Effector memory CD4-positive, alpha-beta T cell (primary cell): ENCODE results near the gene ZRANB1.

Experiments used
- DNase-seq, 3 donors: peaks; one replicate each; pipeline ENCODE4 v3.0.0-alpha.2; 2020
- H3K27ac ChIP-seq: 2 replicates; pipeline ENCODE4 v1.7.0; 2013; ENCODE audit warnings: mild to moderate bottlenecking, low read length, moderate library complexity; ENCODE audit not compliant: insufficient read depth, poor library complexity, severe bottlenecking
- H3K27me3 ChIP-seq: replicated peaks from 2 replicates; pipeline ENCODE4 v1.7.0; 2013; ENCODE audit warnings: mild to moderate bottlenecking, low read length; ENCODE audit not compliant: insufficient read depth, control insufficient read depth, poor library complexity, severe bottlenecking
- H3K36me3 ChIP-seq: 2 replicates; pipeline ENCODE4 v1.7.0; 2013; ENCODE audit warnings: mild to moderate bottlenecking, low read length, moderate library complexity; ENCODE audit not compliant: control insufficient read depth, insufficient read depth
- H3K4me1 ChIP-seq: 2 replicates; pipeline ENCODE4 v1.7.0; 2013; ENCODE audit warnings: low read length, mild to moderate bottlenecking; ENCODE audit not compliant: control insufficient read depth, insufficient read depth, poor library complexity, severe bottlenecking
- H3K4me3 ChIP-seq: 2 replicates; pipeline ENCODE4 v1.7.0; 2013; ENCODE audit warnings: low read length, low read depth, mild to moderate bottlenecking; ENCODE audit not compliant: insufficient read depth, poor library complexity, severe bottlenecking
- H3K9me3 ChIP-seq: 2 replicates; pipeline ENCODE4 v1.7.0; 2013; ENCODE audit warnings: mild to moderate bottlenecking, low read length, moderate library complexity; ENCODE audit not compliant: control insufficient read depth

ZRANB1 gene

DNA sequence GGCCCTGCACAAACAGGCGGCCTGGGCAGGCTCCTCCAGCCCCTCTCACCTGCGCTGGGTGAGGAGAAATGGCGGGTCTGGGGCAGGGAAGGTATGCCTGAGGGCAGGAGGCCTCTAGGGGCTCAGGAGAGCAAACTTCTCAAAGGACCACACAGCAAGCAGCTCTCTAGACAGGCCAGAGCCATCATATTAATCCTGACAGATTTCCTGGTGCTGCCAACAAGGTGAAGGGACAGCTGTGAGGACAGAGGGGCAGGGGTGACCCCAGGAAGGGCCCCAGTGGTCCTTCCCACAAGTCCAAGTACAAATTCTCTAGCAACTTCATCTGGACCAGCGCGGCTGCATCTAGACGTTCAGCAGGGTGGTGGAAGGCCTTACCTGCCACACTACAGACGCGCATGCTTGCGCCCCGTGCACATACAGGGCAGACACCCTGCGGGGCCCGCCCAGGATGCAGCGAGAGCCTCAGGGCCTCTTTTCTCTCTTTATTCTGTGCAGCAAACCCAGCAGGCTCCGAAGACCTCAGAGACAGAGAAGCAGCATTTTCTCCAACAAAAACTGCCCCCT, 62.1 kb downstream of the ZRANB1 start:
- Histone ChIP-seq H3K9me3 (no peaks in the 10 kb centered on the region), H3K4me3 (no peak overlapping the region), H3K27ac (no peak overlapping the region), H3K4me1 (no peaks in the 10 kb centered on the region), H3K36me3 (no peaks in the 10 kb centered on the region), H3K27me3 (peaks cover 3% of the 10 kb centered on the region)
- no peak for DNase-seq

GRCh38 chr10:125004571-125005311, 62.8 kb downstream of the ZRANB1 start:
- DNase-seq: no peak
- Histone ChIP-seq H3K27ac (no peak overlapping the region), H3K4me3 (no peak overlapping the region), H3K4me1 (no peaks in the 10 kb centered on the region), H3K36me3 (no peaks in the 10 kb centered on the region), H3K27me3 (peaks cover 3% of the 10 kb centered on the region), H3K9me3 (no peaks in the 10 kb centered on the region)

GRCh38 chr10:125005312-125006187, 63.6 kb downstream of the ZRANB1 start:
- DNase-seq: no peak
- no peaks in the 10 kb centered on the region for H3K36me3 ChIP-seq
- H3K27me3 ChIP-seq: peaks cover 3% of the 10 kb centered on the region
- H3K4me1 ChIP-seq: no peaks in the 10 kb centered on the region
- no peaks in the 10 kb centered on the region for H3K9me3 ChIP-seq
- H3K4me3 ChIP-seq: no peak overlapping the region
- H3K27ac ChIP-seq: no peak overlapping the region

- no peaks in the 10 kb centered on the region for H3K9me3 ChIP-seq
- H3K4me1 ChIP-seq: no peaks in the 10 kb centered on the region
- DNase-seq: no peak
- no peak overlapping the region for H3K27ac ChIP-seq
- H3K27me3 ChIP-seq: no peaks in the 10 kb centered on the region
- H3K4me3 ChIP-seq: no peak overlapping the region
- H3K36me3 ChIP-seq: no peaks in the 10 kb centered on the region
These were observed 64.3 kb downstream of the ZRANB1 start for GRCh38 chr10:125006188-125006680.

DNA sequence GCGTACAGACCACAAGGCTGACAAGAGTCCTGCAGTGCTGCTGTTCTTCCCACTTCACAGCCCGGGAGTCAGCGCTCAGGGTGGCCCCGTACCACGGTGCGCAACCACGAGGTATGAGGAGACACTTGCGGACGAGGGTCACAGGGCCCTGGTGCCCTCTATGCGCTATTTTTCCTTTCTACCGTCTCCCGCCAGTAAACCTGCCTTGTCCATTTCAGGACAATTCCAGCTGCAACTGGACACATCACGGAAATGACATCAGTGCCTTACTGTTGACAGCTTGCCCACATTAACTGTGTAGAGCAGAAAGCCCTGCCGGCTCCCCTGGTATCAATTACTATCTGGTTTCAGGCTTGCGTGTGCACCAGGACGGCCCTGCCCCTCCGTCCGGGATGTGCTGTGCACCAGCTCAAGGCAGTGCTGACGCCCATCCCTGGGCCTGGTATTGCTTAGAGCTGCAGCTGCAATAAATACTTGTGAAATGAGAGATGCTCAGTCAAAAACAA, 65.1 kb downstream of the ZRANB1 start:
- no peak for DNase-seq
- H3K36me3 ChIP-seq: no peaks in the 10 kb centered on the region
- no peak overlapping the region for H3K27ac ChIP-seq
- no peaks in the 10 kb centered on the region for H3K9me3 ChIP-seq
- no peak overlapping the region for H3K4me3 ChIP-seq
- H3K4me1 ChIP-seq: no peaks in the 10 kb centered on the region
- H3K27me3 ChIP-seq: no peaks in the 10 kb centered on the region

DNA sequence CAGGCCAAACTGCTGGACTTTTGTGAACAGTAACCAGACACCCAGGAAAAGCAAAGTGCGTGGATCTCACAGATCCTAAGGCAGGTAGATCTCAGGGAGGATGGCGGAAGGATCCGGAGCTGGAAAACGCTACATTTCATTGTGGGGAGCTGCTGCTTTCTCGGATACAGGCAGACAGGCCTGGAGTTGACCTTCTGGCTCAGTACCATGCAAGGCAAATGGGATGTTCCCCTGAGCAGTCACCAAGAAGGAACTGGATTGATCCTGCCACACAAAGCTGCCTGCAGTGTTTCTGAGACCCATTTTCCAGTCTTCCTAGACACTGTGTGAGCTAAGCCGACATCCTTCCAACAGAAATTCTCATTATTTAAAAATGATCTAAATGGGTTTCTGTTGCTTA, 65.5 kb downstream of the ZRANB1 start:
- H3K36me3 ChIP-seq: no peaks in the 10 kb centered on the region
- H3K27me3 ChIP-seq: no peaks in the 10 kb centered on the region
- no peak overlapping the region for H3K4me3 ChIP-seq
- no peak overlapping the region for H3K27ac ChIP-seq
- H3K9me3 ChIP-seq: no peaks in the 10 kb centered on the region
- no peak for DNase-seq
- no peaks in the 10 kb centered on the region for H3K4me1 ChIP-seq

- no peaks in the 10 kb centered on the region for H3K36me3 ChIP-seq
- H3K27me3 ChIP-seq: no peaks in the 10 kb centered on the region
- DNase-seq: no peak
- no peak overlapping the region for H3K27ac ChIP-seq
- no peaks in the 10 kb centered on the region for H3K4me1 ChIP-seq
- no peak overlapping the region for H3K4me3 ChIP-seq
- no peaks in the 10 kb centered on the region for H3K9me3 ChIP-seq
These were observed 67.0 kb downstream of the ZRANB1 start for GRCh38 chr10:125008689-125009638.

GRCh38 chr10:125009661-125010161, 67.8 kb downstream of the ZRANB1 start:
- no peak overlapping the region for H3K4me3 ChIP-seq
- H3K27me3 ChIP-seq: no peaks in the 10 kb centered on the region
- no peaks in the 10 kb centered on the region for H3K9me3 ChIP-seq
- no peaks in the 10 kb centered on the region for H3K36me3 ChIP-seq
- H3K4me1 ChIP-seq: no peaks in the 10 kb centered on the region
- no peak overlapping the region for H3K27ac ChIP-seq
- no peak for DNase-seq

GRCh38 chr10:125010362-125010761, 68.4 kb downstream of the ZRANB1 start:
- DNase-seq: no peak
- Histone ChIP-seq H3K27ac (no peak overlapping the region), H3K9me3 (no peaks in the 10 kb centered on the region), H3K36me3 (no peaks in the 10 kb centered on the region), H3K4me1 (no peaks in the 10 kb centered on the region), H3K27me3 (no peaks in the 10 kb centered on the region), H3K4me3 (no peak overlapping the region)
